ENCODE results near the gene NAT9. TPM values are rescaled to one million over a fixed set of nuclear protein-coding genes. Genes with fewer than 3 reads are reported as not detected.

Gene NAT9
- total RNA-seq, 1 donor from 2014 or later, result 66.9 TPM

- Mint-ChIP-seq H3K27ac (ENCODE audit: unreplicated experiment) (no peak overlapping the region), H3K9me3 (no peaks in the 10 kb centered on the region), H3K4me1 (no peaks in the 10 kb centered on the region), H3K36me3 (ENCODE audit: low read depth) (no peaks in the 10 kb centered on the region), H3K4me3 (no peak overlapping the region), H3K27me3 (ENCODE audit: low read depth) (peaks cover 4% of the 10 kb centered on the region)
- TF ChIP-seq CTCF (conservative IDR thresholded peaks at IDR 0.05), result no peak
- DNase-seq (ENCODE audit: low read depth, low spot score), result no peak
Measured at GRCh38 chr17:74729368-74729767, 46.8 kb downstream of the NAT9 start.

DNA sequence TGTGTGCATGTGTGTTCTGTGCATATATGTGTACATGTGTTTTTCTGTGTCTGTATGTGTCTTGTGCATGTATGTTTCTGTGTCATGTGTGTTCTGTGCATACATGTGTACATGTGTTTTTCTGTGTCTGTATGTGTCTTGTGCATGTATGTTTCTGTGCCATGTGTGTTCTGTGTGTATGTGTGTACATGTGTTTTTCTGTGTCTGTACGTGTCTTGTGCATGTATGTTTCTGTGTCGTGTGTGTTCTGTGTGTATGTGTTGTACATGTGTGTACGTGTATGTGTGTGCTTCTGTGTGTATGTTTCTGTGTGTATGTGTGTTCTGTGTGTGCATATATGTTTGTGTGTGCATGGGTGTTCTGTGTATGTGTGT is 47.5 kb downstream of the NAT9 start:
- Mint-ChIP-seq H3K4me1 (no peaks in the 10 kb centered on the region), H3K4me3 (no peak overlapping the region), H3K27me3 (ENCODE audit: low read depth) (peaks cover 9% of the 10 kb centered on the region), H3K27ac (ENCODE audit: unreplicated experiment) (no peak overlapping the region), H3K9me3 (no peaks in the 10 kb centered on the region), H3K36me3 (ENCODE audit: low read depth) (no peaks in the 10 kb centered on the region)
- no peak for DNase-seq (ENCODE audit: low read depth, low spot score)
- no peak for TF ChIP-seq CTCF (conservative IDR thresholded peaks at IDR 0.05)

- Mint-ChIP-seq H3K36me3 (ENCODE audit: low read depth) (no peaks in the 10 kb centered on the region), H3K9me3 (no peaks in the 10 kb centered on the region), H3K4me1 (no peaks in the 10 kb centered on the region), H3K27me3 (ENCODE audit: low read depth) (peaks cover 9% of the 10 kb centered on the region), H3K27ac (ENCODE audit: unreplicated experiment) (no peak overlapping the region), H3K4me3 (no peak overlapping the region)
- DNase-seq (ENCODE audit: low read depth, low spot score), result no peak
- TF ChIP-seq CTCF (conservative IDR thresholded peaks at IDR 0.05), result no peak
Measured at GRCh38 chr17:74728033-74728701, 48.0 kb downstream of the NAT9 start.

DNA sequence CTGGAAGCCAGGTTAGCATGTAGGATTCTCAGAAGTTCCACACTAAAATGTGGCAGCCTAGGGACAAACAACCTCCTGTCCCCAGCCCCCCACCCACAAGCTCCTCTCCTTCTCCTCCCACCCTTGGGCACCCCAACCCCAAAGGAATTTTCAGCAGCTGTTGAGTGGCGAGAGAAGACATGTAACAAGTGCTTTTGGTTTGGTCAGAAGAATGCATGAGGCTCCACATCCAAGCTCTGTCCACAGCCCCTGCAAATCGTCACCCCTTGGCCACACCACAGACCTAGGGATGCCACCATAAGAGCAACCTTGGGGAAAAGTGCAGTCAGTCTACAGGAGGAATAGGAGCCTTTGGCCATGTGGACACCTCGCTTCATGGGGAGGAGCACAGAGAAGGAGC is 51.0 kb downstream of the NAT9 start:
- no peaks in the 10 kb centered on the region for H3K36me3 Mint-ChIP-seq (ENCODE audit: low read depth)
- H3K4me3 Mint-ChIP-seq, result no peak overlapping the region
- DNase-seq (ENCODE audit: low read depth, low spot score), result no peak
- H3K9me3 Mint-ChIP-seq, result no peaks in the 10 kb centered on the region
- no peak for TF ChIP-seq CTCF (conservative IDR thresholded peaks at IDR 0.05)
- H3K27ac Mint-ChIP-seq (ENCODE audit: unreplicated experiment), result no peak overlapping the region
- peaks cover 6% of the 10 kb centered on the region for H3K4me1 Mint-ChIP-seq
- H3K27me3 Mint-ChIP-seq (ENCODE audit: low read depth), result peaks cover 23% of the 10 kb centered on the region

GRCh38 chr17:74723891-74724290 is 52.3 kb downstream of the NAT9 start:
- Mint-ChIP-seq H3K9me3 (no peaks in the 10 kb centered on the region), H3K27me3 (ENCODE audit: low read depth) (peaks cover 28% of the 10 kb centered on the region), H3K4me3 (no peak overlapping the region), H3K27ac (ENCODE audit: unreplicated experiment) (no peak overlapping the region), H3K36me3 (ENCODE audit: low read depth) (no peaks in the 10 kb centered on the region), H3K4me1 (peaks cover 6% of the 10 kb centered on the region)
- no peak for DNase-seq (ENCODE audit: low read depth, low spot score)
- TF ChIP-seq CTCF (conservative IDR thresholded peaks at IDR 0.05), result no peak
